H9 (cell line): ENCODE results near the gene KLHL18. TPM values are rescaled to one million over a fixed set of nuclear protein-coding genes. Genes with fewer than 3 reads are reported as not detected.

ENCODE experiments used
- DNase-seq: peaks from one replicate; pipeline ENCODE4 v3.0.0-alpha.2; 2017
- H2AFZ ChIP-seq: one replicate; pipeline ENCODE4 v1.6.1; 2013; ENCODE audit warnings: mild to moderate bottlenecking, low read length, control low read depth, moderate library complexity
- H2AK5ac ChIP-seq: 2 replicates; pipeline ENCODE4 v1.6.1; 2013; ENCODE audit warnings: low read length, control low read depth, mixed read lengths; ENCODE audit not compliant: insufficient read length
- H2BK120ac ChIP-seq: one replicate; pipeline ENCODE4 v1.6.1; 2013; ENCODE audit warnings: low read depth, mild to moderate bottlenecking, low read length, control low read depth, inconsistent platforms; ENCODE audit not compliant: poor library complexity, severe bottlenecking
- H2BK12ac ChIP-seq: 2 replicates; pipeline ENCODE4 v1.6.1; 2013; ENCODE audit warnings: low read length, control low read depth, mixed read lengths, low read depth; ENCODE audit not compliant: insufficient read length
- H2BK15ac ChIP-seq: 2 replicates; pipeline ENCODE4 v1.6.1; 2013; ENCODE audit warnings: low read depth, low read length, control low read depth
- H2BK20ac ChIP-seq: one replicate; pipeline ENCODE4 v1.6.1; 2013; ENCODE audit warnings: low read depth, mild to moderate bottlenecking, low read length, control low read depth, inconsistent platforms; ENCODE audit not compliant: poor library complexity, severe bottlenecking
- H2BK5ac ChIP-seq: 2 replicates; pipeline ENCODE4 v1.6.1; 2013; ENCODE audit warnings: low read length, control low read depth, mixed read lengths; ENCODE audit not compliant: insufficient read length
- H3K14ac ChIP-seq: 2 replicates; pipeline ENCODE4 v1.6.1; 2013; ENCODE audit warnings: low read length, control low read depth; ENCODE audit not compliant: insufficient read depth
- H3K18ac ChIP-seq: 2 replicates; pipeline ENCODE4 v1.6.1; 2013; ENCODE audit warnings: low read depth, mild to moderate bottlenecking, mixed read lengths, low read length, control low read depth; ENCODE audit not compliant: insufficient read length
- H3K23ac ChIP-seq: 2 replicates; pipeline ENCODE4 v1.6.1; 2013; ENCODE audit warnings: low read length, control low read depth, mixed read lengths, low read depth; ENCODE audit not compliant: insufficient read length
- H3K23me2 ChIP-seq: 2 replicates; pipeline ENCODE4 v1.6.1; 2013; ENCODE audit warnings: low read depth, mild to moderate bottlenecking, mixed read lengths, low read length, control low read depth; ENCODE audit not compliant: insufficient read length, poor library complexity, severe bottlenecking
- H3K27ac ChIP-seq: 2 replicates; pipeline ENCODE4 v1.5.1; 2013; ENCODE audit warnings: low read length, control low read depth, mixed read lengths, low read depth; ENCODE audit not compliant: insufficient read length
- H3K27me3 ChIP-seq: 2 replicates; pipeline ENCODE4 v1.6.1; 2013; ENCODE audit warnings: low read length, control low read depth, inconsistent platforms; ENCODE audit not compliant: insufficient read depth
- H3K4ac ChIP-seq: 2 replicates; pipeline ENCODE4 v1.6.1; 2013; ENCODE audit warnings: low read depth, mild to moderate bottlenecking, control low read depth, inconsistent platforms, low read length, moderate library complexity
- H3K4me1 ChIP-seq: 2 replicates; pipeline ENCODE4 v1.6.1; 2013; ENCODE audit warnings: low read length, control low read depth, inconsistent platforms; ENCODE audit not compliant: insufficient read depth
- H3K4me2 ChIP-seq: 2 replicates; pipeline ENCODE4 v1.6.1; 2013; ENCODE audit warnings: low read length, control low read depth, mixed read lengths; ENCODE audit not compliant: insufficient read length, insufficient read depth
- H3K56ac ChIP-seq: 2 replicates; pipeline ENCODE4 v1.6.1; 2013; ENCODE audit warnings: low read depth, mild to moderate bottlenecking, mixed read lengths, low read length, control low read depth; ENCODE audit not compliant: insufficient read length
- H3K79me1 ChIP-seq: 2 replicates; pipeline ENCODE4 v1.6.1; 2013; ENCODE audit warnings: low read depth, mild to moderate bottlenecking, moderate library complexity, low read length, control low read depth, inconsistent platforms; ENCODE audit not compliant: insufficient read depth, poor library complexity, severe bottlenecking
- H3K79me2 ChIP-seq: 2 replicates; pipeline ENCODE4 v1.6.1; 2013; ENCODE audit warnings: low read length, control low read depth, inconsistent platforms; ENCODE audit not compliant: insufficient read depth
- H3K9ac ChIP-seq: 2 replicates; pipeline ENCODE4 v1.6.1; 2013; ENCODE audit warnings: low read length, control low read depth, mixed read lengths; ENCODE audit not compliant: insufficient read length; ENCODE audit errors: extremely low read depth
- H3K9me3 ChIP-seq: one replicate; pipeline ENCODE4 v1.6.1; 2013; ENCODE audit warnings: low read depth, low read length, inconsistent platforms; ENCODE audit not compliant: control insufficient read depth
- H3T11ph ChIP-seq: one replicate; pipeline ENCODE4 v1.6.1; 2013; ENCODE audit warnings: mild to moderate bottlenecking, low read length, control low read depth, inconsistent platforms
- H4K20me1 ChIP-seq: one replicate; pipeline ENCODE4 v1.6.1; 2013; ENCODE audit not compliant: control insufficient read depth, insufficient read length, insufficient read depth
- H4K5ac ChIP-seq: 2 replicates; pipeline ENCODE4 v1.6.1; 2013; ENCODE audit warnings: low read depth, mild to moderate bottlenecking, mixed read lengths, low read length, control low read depth; ENCODE audit not compliant: insufficient read length
- H4K8ac ChIP-seq: replicated peaks from 2 replicates; pipeline ENCODE4 v1.6.1; 2013; ENCODE audit warnings: low read length, control low read depth, mixed read lengths, low read depth; ENCODE audit not compliant: insufficient read length
- H4K91ac ChIP-seq: 2 replicates; pipeline ENCODE4 v1.6.1; 2013; ENCODE audit warnings: low read depth, mild to moderate bottlenecking, moderate library complexity, mixed read lengths, low read length, control low read depth; ENCODE audit not compliant: insufficient read length
- H3K27ac Mint-ChIP-seq, 3 experiments: 2 replicates in 2 of 3; 3 replicates in 1 of 3; pipeline ENCODE4 v1.8.0; 2020 to 2021; ENCODE audit warnings: mixed read lengths in 3 of 3, mild to moderate bottlenecking in 1 of 3, moderate library complexity in 1 of 3
- H3K27me3 Mint-ChIP-seq: 2 replicates; pipeline ENCODE4 v1.8.0; 2021; ENCODE audit warnings: low read depth, mild to moderate bottlenecking, moderate library complexity, mixed read lengths
- H3K36me3 Mint-ChIP-seq, 3 experiments: 2 replicates in 2 of 3; 3 replicates in 1 of 3; pipeline ENCODE4 v1.8.0; 2020 to 2021; ENCODE audit warnings: low read depth in 3 of 3, mixed read lengths in 3 of 3; ENCODE audit not compliant: insufficient read depth in 1 of 3
- H3K4me1 Mint-ChIP-seq, 2 experiments: 2 replicates each; pipeline ENCODE4 v1.8.0; 2020; ENCODE audit warnings: mixed read lengths in 2 of 2
- H3K4me3 Mint-ChIP-seq, 2 experiments: 2 replicates in 1 of 2; 3 replicates in 1 of 2; pipeline ENCODE4 v1.8.0; 2020 to 2021; ENCODE audit warnings: mild to moderate bottlenecking in 2 of 2, mixed read lengths in 2 of 2, moderate library complexity in 1 of 2
- H3K9me3 Mint-ChIP-seq, 2 experiments: 2 replicates in 1 of 2; 3 replicates in 1 of 2; pipeline ENCODE4 v1.8.0; 2020; ENCODE audit warnings: mild to moderate bottlenecking in 2 of 2, mixed read lengths in 2 of 2, moderate library complexity in 1 of 2
- CTCF ChIP-seq: fragments of 200-600 bp; sonication (generic); conservative IDR thresholded peaks from 3 replicates; pipeline ENCODE4 v1.8.0; 2021; ENCODE audit warnings: antibody characterized with exemption, mild to moderate bottlenecking
- total RNA-seq: library from RNA; stranded (reverse); gene quantifications from 2 replicates; pipeline ENCODE4 v1.2.1, GENCODE V29; 2021

KLHL18 gene
- total RNA-seq, 1 experiment from 2014 or later, result 55.3 TPM

DNA sequence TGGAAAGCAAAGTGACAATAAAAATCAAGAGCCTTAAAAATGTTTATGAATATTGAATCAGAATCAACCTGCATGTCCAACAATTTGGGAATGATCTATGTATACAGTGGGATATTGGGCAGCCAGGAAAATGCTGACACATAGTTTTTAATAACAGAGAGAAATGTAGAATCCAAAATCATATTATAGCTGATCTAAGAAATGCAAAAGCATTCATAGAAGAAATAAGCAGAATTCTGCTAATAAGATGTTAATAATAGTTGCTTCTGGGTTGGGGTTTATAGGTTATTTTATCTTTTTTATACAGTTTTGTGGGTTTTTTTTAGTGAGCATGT is 15.3 kb upstream of the KLHL18 start:
- H4K91ac ChIP-seq, result no peak overlapping the region
- H4K8ac ChIP-seq, result no peak overlapping the region
- H3K27ac ChIP-seq, result no peak overlapping the region
- no peak overlapping the region for H3K4ac ChIP-seq
- Mint-ChIP-seq H3K36me3 (no peaks in the 10 kb centered on the region), H3K27ac (no peak overlapping the region), H3K9me3 (no peaks in the 10 kb centered on the region), H3K27me3 (no peaks in the 10 kb centered on the region; the same call in 1 of the 2 replicates), H3K4me3 (no peak overlapping the region), H3K4me1 (peaks cover 5% of the 10 kb centered on the region in 2 experiments)
- H3K14ac ChIP-seq, result no peak overlapping the region
- DNase-seq, result no peak
- no peak overlapping the region for H2AFZ ChIP-seq
- no peak overlapping the region for H2BK20ac ChIP-seq
- no peaks in the 10 kb centered on the region for H3K79me2 ChIP-seq
- H2BK12ac ChIP-seq, result no peak overlapping the region
- no peak overlapping the region for H3K18ac ChIP-seq
- H3K9ac ChIP-seq, result no peak overlapping the region
- H3K56ac ChIP-seq, result no peak overlapping the region
- H2BK15ac ChIP-seq, result no peak overlapping the region
- no peak overlapping the region for H2BK5ac ChIP-seq
- no peaks in the 10 kb centered on the region for H3K9me3 ChIP-seq
- no peak overlapping the region for H3K23ac ChIP-seq
- no peak overlapping the region for H2AK5ac ChIP-seq
- no peak for TF ChIP-seq CTCF
- H2BK120ac ChIP-seq, result no peak overlapping the region
- H3K79me1 ChIP-seq, result no peaks in the 10 kb centered on the region
- H3T11ph ChIP-seq, result no peak overlapping the region
- no peaks in the 10 kb centered on the region for H3K27me3 ChIP-seq
- no peak overlapping the region for H4K5ac ChIP-seq
- no peaks in the 10 kb centered on the region for H3K4me1 ChIP-seq
- H3K4me2 ChIP-seq, result no peak overlapping the region
- no peaks in the 10 kb centered on the region for H3K23me2 ChIP-seq
- no peaks in the 10 kb centered on the region for H4K20me1 ChIP-seq
